ENCODE results near the gene TRPV4. TPM values are rescaled to one million over a fixed set of nuclear protein-coding genes. Genes with fewer than 3 reads are reported as not detected.
A peak's percentile ranks its signal among the peaks of the same experiment; 100 is the strongest.

The TRPV4 gene
- total and polyA plus RNA-seq, 9 donors: 0.13 to 3.3 (median 0.99) TPM

DNA sequence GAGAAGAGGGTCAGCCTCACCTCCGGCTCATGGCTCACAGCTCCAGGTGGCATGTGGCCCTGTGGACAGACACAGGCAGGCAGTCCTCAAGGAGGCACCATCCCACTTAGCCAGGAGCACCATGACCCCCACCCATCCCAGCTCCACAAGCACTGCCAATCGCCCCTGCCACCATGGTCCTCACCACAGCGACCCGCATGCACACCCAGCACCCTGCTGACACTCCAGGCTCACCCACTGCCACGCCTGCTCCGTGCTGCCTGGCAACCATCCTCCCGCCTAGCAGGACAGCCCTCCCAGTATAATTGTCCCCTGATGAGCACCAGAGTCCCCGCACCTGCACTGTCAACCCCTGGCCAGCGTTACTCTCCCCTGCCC, 50.9 kb downstream of the TRPV4 start:
- H3K36me3 ChIP-seq (ENCODE audit: control insufficient read depth, insufficient read depth, low read length): peaks cover 4% of the 10 kb centered on the region
- H3K27ac ChIP-seq (ENCODE audit: low read length): no peak overlapping the region
- no peak for DNase-seq
- H3K4me3 ChIP-seq (ENCODE audit: low read length): no peak overlapping the region
- H3K27me3 ChIP-seq (ENCODE audit: control insufficient read depth, insufficient read depth, low read length): no peaks in the 10 kb centered on the region
- H3K9me3 ChIP-seq (replicated peaks; ENCODE audit: control insufficient read depth, low read depth, low read length): peaks cover 7% of the 10 kb centered on the region
- 84% methylated on average over 9 of the region's 9 CpGs for WGBS (ENCODE audit: insufficient coverage)
- H3K4me1 ChIP-seq (ENCODE audit: control insufficient read depth, insufficient read depth, low read length): no peaks in the 10 kb centered on the region

GRCh38 chr12:109781668-109782325, 51.4 kb downstream of the TRPV4 start:
- Histone ChIP-seq H3K4me1 (ENCODE audit: control insufficient read depth, insufficient read depth, low read length) (no peaks in the 10 kb centered on the region), H3K9me3 (replicated peaks; ENCODE audit: control insufficient read depth, low read depth, low read length) (peaks cover 7% of the 10 kb centered on the region), H3K27me3 (ENCODE audit: control insufficient read depth, insufficient read depth, low read length) (no peaks in the 10 kb centered on the region), H3K27ac (ENCODE audit: low read length) (no peak overlapping the region), H3K4me3 (ENCODE audit: low read length) (no peak overlapping the region), H3K36me3 (ENCODE audit: control insufficient read depth, insufficient read depth, low read length) (peaks cover 4% of the 10 kb centered on the region)
- 87% methylated on average over 6 of the region's 10 CpGs for WGBS (ENCODE audit: insufficient coverage)
- DNase-seq: no peak

DNA sequence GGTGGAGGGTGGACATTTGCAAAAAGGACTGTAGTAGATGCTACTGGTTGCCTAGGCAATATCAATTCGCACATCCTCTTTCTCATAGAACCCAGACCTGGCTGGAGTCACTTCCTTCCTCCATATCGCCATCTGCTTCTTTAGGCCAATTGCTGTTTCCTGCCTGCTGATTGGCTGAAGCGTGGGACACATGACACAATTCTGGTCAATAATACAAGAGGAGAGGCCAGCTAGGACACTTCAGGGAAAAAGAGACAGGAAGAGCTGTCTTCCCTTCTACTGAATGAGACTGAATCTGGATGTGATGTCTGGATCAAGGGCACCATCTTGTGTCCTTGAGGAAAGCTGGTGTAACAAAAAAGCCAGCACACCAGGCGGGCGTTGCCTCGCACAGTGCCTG, 53.8 kb downstream of the TRPV4 start:
- Histone ChIP-seq H3K4me1 (ENCODE audit: control insufficient read depth, insufficient read depth, low read length) (no peaks in the 10 kb centered on the region), H3K9me3 (replicated peaks; ENCODE audit: control insufficient read depth, low read depth, low read length) (peaks cover 7% of the 10 kb centered on the region), H3K4me3 (ENCODE audit: low read length) (no peak overlapping the region), H3K36me3 (ENCODE audit: control insufficient read depth, insufficient read depth, low read length) (no peaks in the 10 kb centered on the region), H3K27me3 (ENCODE audit: control insufficient read depth, insufficient read depth, low read length) (no peaks in the 10 kb centered on the region), H3K27ac (ENCODE audit: low read length) (no peak overlapping the region)
- no peak for DNase-seq
- 89% methylated on average over 5 of the region's 6 CpGs for WGBS (ENCODE audit: insufficient coverage)

- H3K4me3 ChIP-seq (ENCODE audit: low read length): no peak overlapping the region
- H3K4me1 ChIP-seq (ENCODE audit: control insufficient read depth, insufficient read depth, low read length): no peaks in the 10 kb centered on the region
- no peak overlapping the region for H3K27ac ChIP-seq (ENCODE audit: low read length)
- no peak for DNase-seq
- no CpG with 5 or more reads among the region's 1 CpG for WGBS (ENCODE audit: insufficient coverage)
- H3K27me3 ChIP-seq (ENCODE audit: control insufficient read depth, insufficient read depth, low read length): peaks cover under 1% of the 10 kb centered on the region
- H3K9me3 ChIP-seq (replicated peaks; ENCODE audit: control insufficient read depth, low read depth, low read length): peaks cover 7% of the 10 kb centered on the region
- H3K36me3 ChIP-seq (ENCODE audit: control insufficient read depth, insufficient read depth, low read length): no peaks in the 10 kb centered on the region
Measured at GRCh38 chr12:109778684-109779083, 54.5 kb downstream of the TRPV4 start.

- Histone ChIP-seq H3K4me1 (ENCODE audit: control insufficient read depth, insufficient read depth, low read length) (no peaks in the 10 kb centered on the region), H3K9me3 (replicated peaks; ENCODE audit: control insufficient read depth, low read depth, low read length) (peaks cover 7% of the 10 kb centered on the region), H3K27me3 (ENCODE audit: control insufficient read depth, insufficient read depth, low read length) (peaks cover 4% of the 10 kb centered on the region), H3K4me3 (ENCODE audit: low read length) (no peak overlapping the region), H3K36me3 (ENCODE audit: control insufficient read depth, insufficient read depth, low read length) (no peaks in the 10 kb centered on the region), H3K27ac (ENCODE audit: low read length) (no peak overlapping the region)
- no peak for DNase-seq
- 31% methylated on average over 3 of the region's 5 CpGs for WGBS (ENCODE audit: insufficient coverage)
Measured at GRCh38 chr12:109777544-109777943, 55.7 kb downstream of the TRPV4 start.

DNA sequence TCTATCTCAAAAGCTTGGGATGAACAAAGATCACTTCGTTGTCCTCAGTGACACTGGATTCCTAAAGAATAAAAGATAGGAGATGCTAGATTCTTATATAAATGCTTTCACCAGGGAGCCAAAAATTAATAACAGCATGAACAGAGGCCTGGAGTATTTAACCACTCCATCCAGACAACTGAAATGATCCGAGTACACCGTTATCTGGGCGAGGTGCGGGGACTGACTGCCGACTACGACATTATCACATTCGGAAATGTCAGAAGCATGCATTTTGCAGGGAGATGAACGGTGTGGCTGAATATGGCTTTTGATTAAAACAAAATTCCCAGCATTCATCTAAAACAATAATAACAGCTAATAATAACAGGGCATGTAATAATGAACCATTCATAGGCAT, 56.6 kb downstream of the TRPV4 start:
- Histone ChIP-seq H3K4me3 (ENCODE audit: low read length) (no peak overlapping the region), H3K4me1 (ENCODE audit: control insufficient read depth, insufficient read depth, low read length) (no peaks in the 10 kb centered on the region), H3K27ac (ENCODE audit: low read length) (no peak overlapping the region), H3K9me3 (replicated peaks; ENCODE audit: control insufficient read depth, low read depth, low read length) (peaks cover 7% of the 10 kb centered on the region), H3K36me3 (ENCODE audit: control insufficient read depth, insufficient read depth, low read length) (no peaks in the 10 kb centered on the region), H3K27me3 (ENCODE audit: control insufficient read depth, insufficient read depth, low read length) (peaks cover 4% of the 10 kb centered on the region)
- DNase-seq: no peak
- WGBS (ENCODE audit: insufficient coverage): 80% methylated on average over 1 of the region's 9 CpGs

DNA sequence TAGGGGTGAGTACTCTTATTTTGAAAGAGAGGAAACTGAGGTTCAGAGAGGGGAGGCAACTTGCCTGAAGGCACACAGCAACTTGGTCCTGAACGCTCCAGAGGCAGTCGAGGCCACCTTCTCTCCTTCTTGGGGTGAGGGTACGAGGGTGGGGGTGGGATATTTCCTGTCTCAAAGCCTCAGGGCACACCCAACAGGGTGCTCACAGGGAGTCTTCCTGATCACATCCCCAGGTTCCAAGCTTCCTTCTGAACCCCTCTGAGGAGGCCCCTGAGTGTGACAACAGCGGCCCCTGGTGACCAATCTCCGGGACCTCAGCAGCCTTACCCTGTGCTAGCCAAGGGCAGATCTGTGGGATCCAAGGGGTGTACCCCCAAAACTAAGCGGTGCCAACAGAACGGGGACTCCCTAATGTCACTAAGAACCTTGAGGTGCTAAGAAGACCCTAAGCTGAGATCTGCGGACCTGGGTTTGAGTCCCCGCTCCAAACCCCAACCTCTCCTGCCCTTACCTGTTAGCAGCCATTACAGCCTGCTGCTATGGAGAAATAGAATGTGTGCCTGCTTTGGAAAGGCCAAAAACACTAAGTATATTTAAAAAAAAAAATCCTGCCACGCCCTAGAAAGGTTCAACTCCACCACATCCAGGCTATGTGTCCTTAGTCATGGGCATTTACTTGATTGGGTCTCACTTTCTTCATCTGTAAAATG, 57.9 kb downstream of the TRPV4 start:
- Histone ChIP-seq H3K4me1 (ENCODE audit: control insufficient read depth, insufficient read depth, low read length) (no peaks in the 10 kb centered on the region), H3K36me3 (ENCODE audit: control insufficient read depth, insufficient read depth, low read length) (no peaks in the 10 kb centered on the region), H3K9me3 (replicated peaks; ENCODE audit: control insufficient read depth, low read depth, low read length) (peaks cover 7% of the 10 kb centered on the region), H3K4me3 (ENCODE audit: low read length) (no peak overlapping the region), H3K27ac (ENCODE audit: low read length) (no peak overlapping the region), H3K27me3 (ENCODE audit: control insufficient read depth, insufficient read depth, low read length) (peaks cover 4% of the 10 kb centered on the region)
- peak; percentile 72 for DNase-seq
- 0% methylated on average over 2 of the region's 10 CpGs for WGBS (ENCODE audit: insufficient coverage)

GRCh38 chr12:109773384-109774011, 59.7 kb downstream of the TRPV4 start:
- Histone ChIP-seq H3K27me3 (ENCODE audit: control insufficient read depth, insufficient read depth, low read length) (peaks cover 4% of the 10 kb centered on the region), H3K4me1 (ENCODE audit: control insufficient read depth, insufficient read depth, low read length) (no peaks in the 10 kb centered on the region), H3K36me3 (ENCODE audit: control insufficient read depth, insufficient read depth, low read length) (no peaks in the 10 kb centered on the region), H3K9me3 (replicated peaks; ENCODE audit: control insufficient read depth, low read depth, low read length) (no peaks in the 10 kb centered on the region), H3K27ac (ENCODE audit: low read length) (no peak overlapping the region), H3K4me3 (ENCODE audit: low read length) (no peak overlapping the region)
- DNase-seq: no peak
- WGBS (ENCODE audit: insufficient coverage): 45% methylated on average over 6 of the region's 21 CpGs

GRCh38 chr12:109772622-109773321, 60.4 kb downstream of the TRPV4 start:
- Histone ChIP-seq H3K9me3 (replicated peaks; ENCODE audit: control insufficient read depth, low read depth, low read length) (no peaks in the 10 kb centered on the region), H3K4me3 (ENCODE audit: low read length) (no peak overlapping the region), H3K27ac (ENCODE audit: low read length) (no peak overlapping the region), H3K4me1 (ENCODE audit: control insufficient read depth, insufficient read depth, low read length) (no peaks in the 10 kb centered on the region), H3K27me3 (ENCODE audit: control insufficient read depth, insufficient read depth, low read length) (peaks cover 4% of the 10 kb centered on the region), H3K36me3 (ENCODE audit: control insufficient read depth, insufficient read depth, low read length) (no peaks in the 10 kb centered on the region)
- no peak for DNase-seq
- WGBS (ENCODE audit: insufficient coverage): 55% methylated on average over 8 of the region's 12 CpGs
